Measurements from ENCODE around the gene TFB2M.
A peak's percentile ranks its signal among the peaks of the same experiment; 100 is the strongest.
"Not testable (repeated sequence)": the region's sequence is repeated elsewhere in the genome, so short reads cannot be mapped to it uniquely, and the experiment has no call there.

The TFB2M gene, protein sequence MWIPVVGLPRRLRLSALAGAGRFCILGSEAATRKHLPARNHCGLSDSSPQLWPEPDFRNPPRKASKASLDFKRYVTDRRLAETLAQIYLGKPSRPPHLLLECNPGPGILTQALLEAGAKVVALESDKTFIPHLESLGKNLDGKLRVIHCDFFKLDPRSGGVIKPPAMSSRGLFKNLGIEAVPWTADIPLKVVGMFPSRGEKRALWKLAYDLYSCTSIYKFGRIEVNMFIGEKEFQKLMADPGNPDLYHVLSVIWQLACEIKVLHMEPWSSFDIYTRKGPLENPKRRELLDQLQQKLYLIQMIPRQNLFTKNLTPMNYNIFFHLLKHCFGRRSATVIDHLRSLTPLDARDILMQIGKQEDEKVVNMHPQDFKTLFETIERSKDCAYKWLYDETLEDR

DNA sequence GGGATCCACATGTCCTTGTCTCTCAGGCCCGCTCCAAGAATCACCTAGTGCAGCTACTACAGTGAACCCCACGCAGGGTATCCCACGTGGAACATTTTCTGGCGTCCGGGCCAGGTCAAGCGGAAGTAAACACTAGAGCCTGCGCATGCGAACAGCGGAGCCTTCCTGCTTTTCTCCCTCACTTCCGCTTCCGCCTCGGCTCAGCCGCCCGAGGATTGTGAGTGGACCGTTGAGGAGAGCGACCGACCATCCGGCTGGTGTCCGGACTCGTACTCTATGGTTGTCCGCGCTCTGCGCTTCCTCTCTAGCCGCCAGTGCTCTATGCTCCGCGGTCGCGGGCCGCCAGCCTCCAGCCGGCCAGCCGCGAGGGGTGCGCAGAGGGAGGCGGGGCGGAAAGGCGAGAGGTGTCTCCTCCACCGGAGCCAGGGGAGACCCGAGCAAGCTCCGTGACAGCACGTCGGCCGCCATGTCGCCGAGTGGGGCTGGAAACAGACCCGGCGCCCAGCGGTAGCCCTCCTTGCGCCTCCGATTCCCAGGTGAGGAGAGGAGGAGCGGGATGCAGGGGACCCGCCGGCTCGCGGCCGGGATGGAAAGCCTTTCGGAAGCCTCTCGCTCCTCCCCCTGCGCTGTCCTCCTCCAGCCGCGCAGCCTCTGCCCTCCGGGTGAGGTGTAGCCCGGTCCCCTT lies at the start of gene TFB2M, which contains the start of gene CNST:
Gene TFB2M (minus strand): TSS at position 134 of the 685 bp plus-strand sequence. CDS start 123 bp downstream, at position 11.
Gene CNST (plus strand): TSS at position 329 of the 685 bp plus-strand sequence. CDS start 25,107 bp downstream, outside the sequence.
- DNase-seq, result peak; percentile 67 to 99 (median 97)

DNA sequence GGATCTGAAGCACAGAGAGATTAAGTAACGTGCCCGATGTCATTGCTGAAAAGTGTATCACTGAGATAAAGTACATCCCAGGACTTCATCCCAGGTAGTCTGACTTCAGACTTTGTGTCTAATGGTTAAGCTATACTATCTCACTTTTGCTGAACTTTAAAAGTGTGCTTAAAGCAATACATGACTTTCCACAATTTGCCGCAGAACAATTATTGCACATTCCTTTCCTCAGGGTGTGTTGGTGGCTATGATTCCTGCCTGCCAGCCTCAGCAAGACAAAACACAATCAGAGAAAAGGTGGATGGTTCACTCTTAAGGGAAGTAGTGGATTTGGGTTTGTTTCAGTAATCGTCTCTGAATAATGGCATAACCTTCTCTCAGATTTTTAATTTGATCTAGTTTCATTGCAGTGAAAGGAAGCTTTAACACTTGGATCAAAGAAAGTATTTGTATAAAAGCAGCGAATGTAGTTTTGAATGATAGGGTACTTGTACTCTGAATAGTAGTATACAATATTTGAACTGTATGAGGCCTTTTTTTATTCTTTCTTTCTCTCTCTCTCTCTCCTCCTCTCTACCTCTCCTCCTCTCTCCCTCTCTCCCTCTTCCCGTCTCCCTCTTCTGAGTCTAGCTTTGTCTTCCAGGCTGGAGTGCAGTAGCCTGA lies 47.2 kb upstream of the TFB2M start:
- no peak for DNase-seq

DNA sequence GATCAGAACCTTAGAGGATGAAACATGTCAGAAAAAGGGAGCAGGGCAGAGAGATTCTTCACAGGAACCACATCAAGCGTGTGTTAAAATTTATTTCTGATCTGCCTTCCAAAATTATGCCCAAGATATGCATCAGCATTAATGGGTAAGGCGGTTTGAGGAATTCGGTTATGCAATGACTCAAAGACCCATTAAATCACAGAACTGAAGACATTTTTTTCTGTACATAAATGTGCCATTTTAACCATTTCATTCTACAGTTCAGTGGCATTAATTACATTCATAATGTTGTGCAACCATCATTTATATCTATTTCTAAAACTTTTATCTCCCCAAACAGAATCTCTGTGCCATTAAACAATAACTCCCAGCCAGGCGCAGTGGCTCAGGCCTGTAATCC lies 43.6 kb upstream of the TFB2M start:
- no peak for DNase-seq

DNA sequence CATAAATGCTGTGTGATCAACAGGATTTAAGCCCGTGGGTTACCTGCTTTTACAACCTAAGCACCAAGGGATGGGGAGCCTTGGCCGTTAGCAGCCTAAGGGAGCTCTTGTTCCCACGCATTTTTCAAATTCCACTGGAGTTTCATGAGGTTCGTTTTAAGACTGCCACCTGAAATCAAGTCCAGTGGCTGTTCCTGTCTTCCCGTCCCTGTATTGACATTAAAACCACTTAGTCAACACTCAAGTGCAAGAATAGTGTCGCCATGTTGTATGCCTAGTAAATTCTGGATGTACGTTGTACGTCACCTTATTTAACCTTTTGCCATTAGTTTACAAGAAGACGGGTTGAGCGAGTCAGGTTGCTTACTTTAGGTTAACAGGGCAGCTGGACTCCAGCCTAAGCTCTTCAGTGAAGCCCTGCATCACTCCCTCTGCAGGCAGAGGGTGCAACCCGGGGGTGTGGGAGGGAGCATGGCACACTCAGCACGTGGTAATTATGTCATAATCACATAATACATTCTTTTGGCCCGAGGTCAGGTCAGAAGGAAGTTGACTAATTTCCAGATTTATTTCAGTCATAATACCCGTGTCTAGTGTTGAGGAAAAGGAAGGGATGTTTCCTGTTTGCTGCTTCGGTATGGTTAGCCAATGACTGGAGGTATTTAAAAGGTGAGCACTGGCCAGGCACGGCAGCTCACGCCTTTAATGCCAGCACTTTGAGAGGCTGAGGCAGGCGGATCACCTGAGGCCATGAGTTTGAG lies 42.7 kb upstream of the TFB2M start:
- no peak for DNase-seq

DNA sequence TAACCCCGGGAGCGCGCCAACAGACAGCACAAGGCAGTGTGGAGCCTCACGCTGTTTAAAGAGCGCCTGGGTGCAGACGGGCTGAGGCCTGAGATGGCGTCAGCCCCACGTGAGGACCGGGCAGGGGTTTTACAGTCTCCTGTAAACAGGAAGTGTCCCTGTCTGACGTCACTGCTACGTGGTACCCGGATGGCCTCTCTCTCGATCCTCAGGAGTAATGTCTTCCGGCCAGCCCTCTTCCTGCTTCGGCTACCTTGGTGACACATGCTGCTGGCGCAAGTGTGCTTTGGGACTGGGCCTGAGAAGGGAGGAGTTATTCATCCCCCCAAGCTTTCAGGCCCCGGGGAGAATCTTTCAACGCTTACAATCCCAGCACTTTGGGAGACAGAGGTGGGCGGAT lies 41.4 kb upstream of the TFB2M start:
- no peak for DNase-seq

DNA sequence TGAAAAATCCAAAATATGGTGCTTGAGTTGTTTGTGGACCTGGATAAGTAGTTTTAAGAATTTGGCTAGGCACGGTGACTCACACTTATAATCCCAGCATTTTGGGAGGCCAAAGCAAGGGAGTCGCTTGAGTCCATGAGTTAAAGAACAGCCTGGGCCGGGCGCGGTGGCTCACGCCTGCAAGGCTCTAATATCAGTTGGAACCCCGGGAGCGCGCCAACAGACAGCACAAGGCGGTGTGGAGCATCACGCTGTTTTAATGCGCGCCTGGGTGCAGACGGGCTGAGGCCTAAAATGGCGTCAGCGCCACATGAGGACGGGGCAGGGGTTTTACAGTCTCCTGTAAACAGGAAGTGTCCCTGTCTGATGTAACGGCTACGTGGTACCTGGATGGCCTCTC lies 39.2 kb upstream of the TFB2M start:
- not testable (repeated sequence) for DNase-seq

DNA sequence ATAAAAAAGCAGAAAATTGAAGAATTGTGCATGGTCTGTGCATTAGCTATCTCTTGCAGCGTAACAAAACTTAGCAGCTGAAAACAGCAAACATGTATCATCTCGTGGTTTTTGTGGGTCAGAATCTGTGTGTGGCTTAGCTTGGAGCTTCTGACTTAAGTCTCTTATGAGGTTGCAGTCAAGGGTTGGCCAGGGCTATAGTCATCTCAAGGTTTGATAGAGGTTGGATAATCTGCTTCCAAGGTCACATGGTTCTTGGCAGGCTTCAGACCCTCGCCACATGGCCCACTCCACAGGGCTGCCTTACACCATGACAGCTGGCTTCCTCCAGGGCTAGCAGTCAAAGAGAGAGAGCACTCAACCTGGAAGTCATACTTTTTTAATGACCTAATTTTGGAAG lies 36.1 kb upstream of the TFB2M start:
- no peak for DNase-seq

DNA sequence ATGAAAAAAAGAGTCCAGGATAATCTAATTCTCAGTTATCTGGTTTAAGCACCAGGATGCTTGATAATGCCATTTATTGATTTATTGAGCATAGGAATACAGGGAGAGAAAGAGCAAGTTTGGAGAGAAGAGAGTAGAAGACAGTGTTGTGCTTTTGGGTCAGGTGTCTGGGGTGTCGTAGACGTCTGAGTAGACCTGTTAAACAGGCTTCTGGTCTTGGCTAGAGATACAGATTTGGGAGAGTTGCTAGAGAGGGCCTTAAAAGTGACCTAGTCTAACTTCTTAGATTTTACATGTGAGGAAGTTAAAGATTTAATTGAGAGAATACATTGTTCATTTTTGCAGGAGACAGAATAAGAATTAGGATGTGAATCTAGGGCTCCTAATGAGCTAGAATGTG lies 34.5 kb upstream of the TFB2M start:
- DNase-seq, result no peak

DNA sequence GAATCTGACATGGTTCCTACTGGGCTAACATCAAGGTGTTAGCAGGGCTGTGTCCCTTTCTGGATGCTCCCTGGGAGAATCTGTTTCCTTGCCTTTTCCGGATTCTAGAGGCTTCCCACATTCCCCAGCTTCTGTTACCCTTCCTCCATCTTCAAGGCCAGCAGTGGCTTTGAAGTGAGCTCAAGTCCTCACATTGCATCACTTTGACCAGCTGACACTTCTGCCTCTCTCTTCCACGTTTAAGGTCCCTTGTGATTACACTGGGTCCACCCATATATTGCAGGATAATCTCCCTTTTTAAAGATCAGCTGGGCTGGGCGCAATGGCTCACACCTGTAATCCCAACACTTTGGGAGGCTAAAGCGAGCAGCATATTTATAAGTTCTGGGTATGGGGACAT lies 33.3 kb upstream of the TFB2M start:
- no peak for DNase-seq

DNA sequence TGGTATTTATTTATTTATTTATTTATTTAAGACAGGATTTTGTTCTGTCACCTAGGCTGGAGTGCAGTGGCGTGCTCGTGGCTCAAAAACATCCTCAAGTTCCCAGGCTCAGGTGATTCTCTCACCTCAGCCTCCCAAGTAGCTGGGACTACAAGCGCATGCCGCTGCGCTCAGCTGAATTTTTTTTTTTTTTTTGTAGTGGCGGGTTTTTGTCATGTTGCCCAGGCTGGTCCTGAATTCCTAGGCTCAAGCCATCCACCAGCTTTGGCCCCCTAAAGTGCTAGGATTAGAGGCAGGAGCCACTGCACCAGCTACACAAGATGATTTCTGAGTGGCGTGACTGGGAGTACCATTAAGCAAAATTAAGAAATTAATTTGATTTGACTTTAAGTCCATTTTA lies 31.9 kb upstream of the TFB2M start:
- no peak for DNase-seq

DNA sequence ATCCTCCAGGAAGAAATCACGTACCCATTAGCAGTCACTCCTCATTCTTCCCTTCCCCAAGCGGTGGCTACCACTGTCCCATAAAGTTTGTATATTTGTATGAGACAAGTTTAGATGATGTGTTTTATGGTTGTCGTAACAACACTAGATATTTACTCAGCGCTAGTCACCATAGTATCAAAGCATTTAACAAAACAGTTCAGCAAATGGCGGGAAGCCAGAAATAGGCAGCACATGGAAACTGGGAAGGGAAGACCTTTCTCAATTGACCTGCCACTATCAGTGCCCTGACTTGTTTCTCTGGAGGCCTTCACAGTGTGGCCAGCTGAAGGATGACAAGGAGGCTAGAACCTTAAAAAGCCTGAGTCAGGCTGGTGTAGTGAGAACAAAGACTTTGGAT lies 31.3 kb upstream of the TFB2M start:
- no peak for DNase-seq

DNA sequence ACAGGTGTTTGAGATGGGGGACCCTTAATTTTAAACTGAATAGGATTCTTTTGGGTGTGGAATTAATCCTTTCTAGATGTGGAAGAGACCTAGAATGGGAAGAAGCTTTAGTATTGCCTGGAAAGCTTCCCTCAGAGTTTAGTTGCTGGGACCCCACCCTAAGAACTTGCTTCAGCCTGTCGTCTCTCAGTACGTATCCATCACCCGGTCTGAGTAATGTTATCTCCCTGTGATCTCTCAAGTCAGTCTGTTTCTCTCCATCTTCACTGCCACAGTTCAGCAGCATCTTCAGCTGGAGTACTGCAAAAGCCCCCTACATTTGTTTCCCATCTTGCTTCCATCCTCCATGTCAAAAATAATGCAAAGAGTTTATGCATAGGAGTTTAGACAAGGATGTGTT lies 29.1 kb upstream of the TFB2M start:
- no peak for DNase-seq

DNA sequence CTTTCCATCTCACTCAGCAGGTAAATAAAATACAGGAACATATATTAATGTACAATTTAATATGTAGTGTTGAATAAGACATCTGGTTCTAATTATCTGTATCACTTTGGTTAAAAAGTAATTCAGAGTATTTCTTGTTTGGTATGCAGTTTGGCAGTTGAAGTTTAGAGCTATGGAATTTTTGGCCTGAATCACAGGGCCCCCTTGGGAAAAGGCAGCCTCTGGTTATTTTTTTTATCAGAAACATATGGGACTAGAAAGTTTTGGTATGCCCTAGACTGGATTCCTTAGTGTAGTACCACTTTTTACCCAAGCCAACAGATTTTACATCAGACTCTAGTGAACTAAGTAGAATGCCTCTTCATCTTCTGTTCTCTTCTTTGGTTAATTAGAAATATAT lies 26.6 kb upstream of the TFB2M start:
- no peak for DNase-seq

DNA sequence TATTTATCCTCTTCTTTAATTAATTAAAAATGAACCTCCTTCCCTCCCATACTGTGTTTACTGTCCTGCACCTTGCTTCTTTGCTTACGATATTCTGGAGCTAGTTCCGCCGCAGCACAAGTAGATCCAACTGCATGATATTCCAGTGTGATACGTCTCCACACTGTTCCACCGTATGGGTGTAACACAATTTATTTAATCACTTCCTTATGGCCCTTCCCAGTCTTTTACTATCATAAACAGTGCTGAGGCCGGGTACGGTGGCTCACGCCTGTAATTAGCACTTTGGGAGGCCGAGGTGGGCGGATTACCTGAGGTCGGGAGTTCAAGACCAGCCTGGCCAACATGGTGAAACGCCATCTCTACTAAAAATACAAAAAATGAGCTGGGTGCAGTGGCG lies 25.9 kb upstream of the TFB2M start:
- DNase-seq, result no peak

DNA sequence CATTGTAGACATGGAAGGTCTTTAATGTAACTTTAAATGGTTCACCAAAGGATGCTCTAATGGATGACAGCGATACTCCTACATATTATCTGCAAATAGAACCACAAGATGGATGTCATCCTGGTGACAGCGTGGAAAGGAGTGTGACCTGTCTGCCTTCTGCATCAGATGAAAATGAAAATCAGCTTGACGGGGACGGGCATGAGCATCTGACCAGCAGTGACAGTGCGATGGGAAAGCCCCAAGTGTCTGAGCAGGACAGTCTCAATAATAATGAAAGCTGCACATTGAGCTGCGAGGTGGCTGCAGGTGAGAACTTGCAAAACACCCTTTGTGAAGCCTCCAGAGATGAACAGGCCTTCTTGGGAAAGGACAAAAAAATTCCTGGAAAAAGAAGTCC lies 25.4 kb upstream of the TFB2M start:
- DNase-seq, result no peak

DNA sequence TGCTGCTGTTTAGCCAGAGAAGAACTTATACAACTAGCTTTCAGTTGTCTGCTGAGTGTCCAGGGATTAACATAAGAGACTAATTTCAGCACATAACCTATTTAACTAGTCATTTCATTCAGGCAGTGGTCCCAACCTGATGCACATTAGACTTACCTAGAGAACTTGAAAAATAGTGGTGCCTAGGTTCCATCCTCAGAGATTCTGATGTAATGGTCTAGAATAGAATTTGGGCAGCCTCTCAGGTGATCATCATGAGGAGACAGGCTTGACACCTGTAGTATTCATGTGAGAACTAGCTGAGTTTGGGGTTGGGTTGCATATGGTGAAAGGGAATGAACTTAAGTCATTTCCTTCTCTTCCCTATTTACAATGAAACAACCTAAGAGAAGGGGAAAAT lies 25.0 kb upstream of the TFB2M start:
- DNase-seq, result no peak

DNA sequence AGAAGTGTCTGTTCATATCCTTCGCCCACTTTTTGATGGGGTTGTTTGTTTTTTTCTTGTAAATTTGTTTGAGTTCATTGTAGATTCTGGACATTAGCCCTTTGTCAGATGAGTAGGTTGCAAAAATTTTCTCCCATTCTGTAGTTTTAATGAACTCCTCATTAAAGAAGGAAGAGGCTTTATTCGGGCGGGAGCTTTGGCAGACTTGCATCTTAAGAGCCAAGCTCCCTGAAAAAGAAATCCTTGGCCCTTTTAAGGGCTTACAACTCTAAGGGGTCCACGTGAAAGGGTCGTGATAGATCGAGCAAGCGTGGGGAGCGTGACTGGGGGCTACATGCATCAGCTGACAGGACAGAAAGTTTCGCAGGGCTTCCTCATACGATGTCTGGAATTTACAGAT lies 23.9 kb upstream of the TFB2M start:
- not testable (repeated sequence) for DNase-seq

DNA sequence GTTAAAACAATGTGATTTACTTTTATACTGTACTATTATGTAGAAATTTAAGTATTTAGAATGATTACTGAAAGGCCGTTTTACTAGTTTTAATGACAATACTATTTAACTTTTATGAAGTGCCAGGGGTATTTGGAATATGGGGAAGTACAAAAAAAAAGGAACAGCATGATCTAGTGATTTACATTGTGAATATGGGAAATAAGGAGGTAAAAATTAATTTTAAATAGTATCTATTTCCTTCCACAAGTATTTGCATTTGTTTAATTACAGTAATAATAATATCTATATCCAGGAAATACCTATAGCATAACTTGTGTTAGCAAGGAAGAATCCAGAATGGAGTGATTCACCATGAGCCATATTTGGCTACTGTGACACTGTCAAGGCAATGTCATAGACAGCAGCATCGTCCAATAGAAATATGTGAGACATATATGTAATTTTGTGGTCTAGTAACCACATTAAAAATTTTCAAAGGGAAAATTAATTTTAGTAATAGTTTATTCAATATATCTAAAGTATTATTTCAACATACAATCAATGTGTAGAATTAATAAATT lies 22.2 kb upstream of the TFB2M start:
- no peak for DNase-seq

DNA sequence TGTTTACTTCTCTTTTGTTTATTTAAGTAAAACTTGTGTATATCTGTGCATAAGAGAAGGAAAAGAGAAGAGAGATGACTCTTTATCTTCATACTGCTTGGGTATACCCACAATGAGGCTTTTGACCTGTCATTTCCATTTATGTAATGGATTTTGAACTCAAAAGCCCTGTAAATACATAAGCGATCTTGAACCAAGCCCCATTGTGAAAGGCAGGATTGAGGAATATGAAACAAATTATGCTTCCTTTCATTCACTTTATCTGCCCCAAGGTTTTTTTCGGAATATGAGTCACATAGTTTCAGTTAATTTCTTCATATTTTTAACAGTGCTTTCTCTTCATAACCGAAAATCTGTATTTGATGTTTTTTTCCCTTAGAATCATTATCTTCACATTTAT lies 21.5 kb upstream of the TFB2M start:
- DNase-seq, result no peak

DNA sequence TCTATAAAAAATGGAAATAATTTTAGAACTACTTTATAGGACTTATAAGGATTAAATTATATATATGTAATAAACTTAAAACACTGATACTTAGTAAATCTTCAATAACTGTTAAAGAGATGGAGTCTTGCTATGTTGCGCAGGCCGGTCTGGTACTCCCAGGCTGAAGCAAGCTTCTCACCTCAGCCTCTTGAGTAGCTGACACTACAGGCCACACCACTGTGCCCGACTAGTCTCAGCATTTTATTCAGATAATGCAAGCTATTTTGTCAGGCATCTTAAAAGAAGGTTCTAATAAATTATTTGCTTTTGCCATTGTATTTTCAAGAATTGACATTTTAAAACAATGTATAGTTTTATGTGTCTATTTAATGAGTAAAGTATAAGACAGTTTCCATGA lies 21.0 kb upstream of the TFB2M start:
- no peak for DNase-seq

All from anterior cingulate cortex (tissue), 58 donors.